Measurements from ENCODE around the gene PSPN. TPM values are rescaled to one million over a fixed set of nuclear protein-coding genes. Genes with fewer than 3 reads are reported as not detected.
"Not testable (repeated sequence)": the region's sequence is repeated elsewhere in the genome, so short reads cannot be mapped to it uniquely, and the experiment has no call there.

Gene PSPN
- total RNA-seq, 1 donor from 2014 or later: not detected

DNA sequence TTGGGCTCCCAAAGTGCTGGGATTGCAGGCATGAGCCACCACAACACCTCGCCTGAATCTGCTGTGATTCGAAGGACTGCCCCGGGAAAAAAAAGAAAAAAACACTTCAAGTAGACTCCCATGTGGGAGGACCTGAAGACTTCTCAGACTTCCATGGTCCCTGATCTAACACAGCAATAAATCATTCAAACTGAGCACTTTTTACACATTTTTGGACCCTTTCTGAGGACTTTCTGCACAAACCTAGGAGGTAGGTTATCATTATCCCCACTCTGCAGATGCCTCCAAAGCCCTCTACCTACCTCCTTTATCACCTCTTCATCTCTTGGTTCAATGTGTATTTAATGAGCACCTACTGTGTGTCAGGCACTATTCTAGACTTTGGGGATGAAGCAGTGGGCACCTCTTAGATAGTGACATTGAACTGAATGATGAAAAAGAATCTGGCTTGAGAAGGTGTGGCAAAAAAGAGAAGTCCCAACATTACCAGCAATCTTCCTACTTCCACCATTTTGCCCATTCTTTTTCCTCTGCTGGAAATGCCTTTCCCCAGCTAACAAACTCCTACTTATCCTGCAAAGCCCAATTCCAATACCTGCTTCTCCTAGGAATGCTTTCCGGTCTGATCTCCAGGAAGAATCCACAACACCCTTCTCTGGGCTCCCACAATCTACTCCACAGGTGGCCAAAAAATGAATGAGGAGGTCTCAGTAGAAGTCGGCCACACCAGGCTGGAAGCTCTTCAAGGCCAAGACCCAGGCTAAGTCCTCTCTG is 16.0 kb downstream of the PSPN start:
- Histone ChIP-seq H3K9me3 (no peaks in the 10 kb centered on the region), H3K27ac (no peak overlapping the region), H3K27me3 (no peaks in the 10 kb centered on the region), H3K36me3 (peaks cover 5 to 9% of the 10 kb centered on the region in 2 donors), H3K4me3 (no peak overlapping the region), H3K4me1 (peaks cover 4 to 7% of the 10 kb centered on the region in 2 donors)
- intact Hi-C loops (cut with DNase I): loop anchor here (10.0 kb wide), 1 partner anchor 145 kb away; no protein-coding TSS in a partner anchor
- no peak for TF ChIP-seq CTCF (IDR thresholded peaks at IDR 0.05)
- DNase-seq (ENCODE audit: low spot score in 2 of 2): no peak

DNA sequence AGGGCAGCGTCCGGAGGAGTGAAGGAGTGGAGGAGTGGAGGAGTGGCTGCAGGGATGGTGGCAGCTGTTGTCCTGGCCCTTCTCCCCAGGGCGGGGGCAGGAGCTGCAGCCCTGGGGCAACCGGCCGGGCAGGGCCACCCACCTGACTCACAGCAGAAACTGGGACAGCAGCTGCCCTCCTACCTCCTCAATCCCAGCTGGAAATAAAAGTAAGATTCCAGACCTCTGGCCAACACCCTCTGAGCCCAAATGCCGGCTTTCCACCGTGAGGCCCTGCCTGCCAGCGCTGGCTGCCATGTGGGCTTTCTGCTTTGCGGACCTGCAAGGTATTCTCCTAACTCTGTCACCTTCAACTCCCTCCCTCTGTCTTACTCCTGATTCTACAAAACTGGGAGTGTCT is 17.7 kb downstream of the PSPN start:
- no peak for TF ChIP-seq CTCF (IDR thresholded peaks at IDR 0.05)
- H3K27ac ChIP-seq: no peak overlapping the region
- no peak overlapping the region for H3K4me3 ChIP-seq
- no peak for DNase-seq (ENCODE audit: low spot score in 2 of 2)
- H3K4me1 ChIP-seq: peaks cover 4 to 7% of the 10 kb centered on the region in 2 donors
- no peaks in the 10 kb centered on the region for H3K27me3 ChIP-seq
- H3K9me3 ChIP-seq: no peaks in the 10 kb centered on the region
- intact Hi-C loops (cut with DNase I): loop anchor here (10.0 kb wide), 1 partner anchor 143 kb away; no protein-coding TSS in a partner anchor
- no peaks in the 10 kb centered on the region for H3K36me3 ChIP-seq

DNA sequence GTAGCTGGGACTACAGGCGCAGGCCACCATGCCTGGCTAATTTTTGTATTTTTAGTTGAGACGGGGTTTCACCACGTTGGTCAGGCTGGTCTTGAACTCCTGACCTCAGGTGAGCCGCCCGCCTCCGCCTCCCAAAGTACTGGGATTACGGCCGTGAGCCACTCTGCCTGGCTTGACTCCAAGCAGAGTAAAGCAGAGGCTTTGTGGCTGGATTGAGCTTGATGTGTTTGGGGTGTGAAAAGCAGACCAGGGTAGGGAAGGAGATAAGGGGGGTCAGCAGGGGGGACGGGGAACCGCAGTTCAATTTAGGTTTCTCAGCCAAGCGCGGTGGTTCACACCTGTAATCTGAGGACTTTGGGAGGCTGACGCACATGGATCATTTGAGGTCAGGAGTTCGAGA is 18.6 kb downstream of the PSPN start:
- DNase-seq (ENCODE audit: low spot score in 2 of 2): no peak
- TF ChIP-seq CTCF (IDR thresholded peaks at IDR 0.05): no peak
- H3K27me3 ChIP-seq: no peaks in the 10 kb centered on the region
- H3K27ac ChIP-seq: no peak overlapping the region
- H3K9me3 ChIP-seq: no peaks in the 10 kb centered on the region
- H3K4me3 ChIP-seq: no peak overlapping the region
- intact Hi-C loops (cut with DNase I): loop anchor here (10.0 kb wide), 1 partner anchor 142 kb away; no protein-coding TSS in a partner anchor
- H3K4me1 ChIP-seq: peaks cover 0 to under 1% of the 10 kb centered on the region in 2 donors
- no peaks in the 10 kb centered on the region for H3K36me3 ChIP-seq

DNA sequence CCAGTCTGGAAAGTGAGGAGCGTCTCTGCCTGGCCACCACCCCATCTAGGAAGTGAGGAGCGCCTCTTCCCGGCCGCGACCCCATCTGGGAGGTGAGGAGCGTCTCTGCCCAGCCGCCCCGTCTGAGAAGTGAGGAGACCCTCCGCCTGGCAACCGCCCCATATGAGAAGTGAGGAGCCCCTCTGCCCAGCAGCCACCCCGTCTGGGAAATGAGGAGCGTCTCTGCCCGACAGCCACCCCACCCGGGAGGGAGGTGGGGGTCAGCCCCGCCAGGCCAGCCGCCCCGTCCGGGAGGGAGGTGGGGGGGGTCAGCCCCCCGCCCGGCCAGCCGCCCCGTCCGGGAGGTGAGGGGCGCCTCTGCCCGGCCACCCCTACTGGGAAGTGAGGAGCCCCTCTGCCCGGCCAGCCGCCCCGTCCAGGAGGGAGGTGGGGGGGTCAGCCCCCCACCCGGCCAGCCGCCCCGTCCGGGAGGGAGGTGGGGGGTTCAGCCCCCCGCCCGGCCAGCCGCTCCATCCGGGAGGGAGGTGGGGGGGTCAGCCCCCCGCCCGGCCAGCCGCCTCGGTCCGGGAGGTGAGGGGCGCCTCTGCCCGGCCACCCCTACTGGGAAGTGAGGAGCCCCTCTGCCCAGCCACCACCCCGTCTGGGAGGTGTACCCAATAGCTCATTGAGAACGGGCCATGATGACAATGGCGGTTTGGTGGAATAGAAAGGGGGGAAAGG is 20.3 kb downstream of the PSPN start:
- not testable (repeated sequence) for H3K4me3 ChIP-seq; H3K27ac ChIP-seq; DNase-seq (ENCODE audit: low spot score in 2 of 2); H3K4me1 ChIP-seq; H3K27me3 ChIP-seq; H3K9me3 ChIP-seq; H3K36me3 ChIP-seq
- intact Hi-C loops (cut with DNase I): loop anchor here (10.0 kb wide), 1 partner anchor 141 kb away; no protein-coding TSS in a partner anchor

DNA sequence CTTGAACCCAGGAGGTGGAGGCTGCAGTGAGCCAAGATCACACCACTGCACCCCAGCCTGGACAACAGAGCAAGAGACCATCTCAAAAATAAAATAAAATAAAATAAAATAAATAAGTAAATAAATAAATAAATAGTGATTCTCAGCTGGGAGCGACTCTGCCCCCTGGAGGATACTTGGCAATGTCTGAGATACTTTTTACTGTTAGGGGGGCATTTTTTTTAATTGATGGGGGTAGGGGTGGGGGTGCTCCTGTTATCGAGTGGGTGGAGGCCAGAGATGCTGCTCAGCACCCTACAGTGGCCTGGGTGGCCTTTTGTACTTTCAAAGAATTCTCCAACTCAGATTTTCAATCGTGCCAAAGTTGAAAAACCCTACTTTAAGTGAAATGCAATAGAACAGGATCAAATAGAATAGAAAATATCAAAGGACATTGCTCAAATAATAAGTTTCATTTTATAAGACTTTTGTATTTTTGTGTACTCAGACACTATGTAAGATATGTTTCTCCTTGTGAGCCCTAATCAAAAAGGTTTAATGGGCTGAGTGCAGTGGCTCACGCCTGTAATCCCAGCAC is 21.5 kb downstream of the PSPN start:
- Histone ChIP-seq H3K9me3 (no peaks in the 10 kb centered on the region), H3K4me1 (no peaks in the 10 kb centered on the region), H3K27me3 (no peaks in the 10 kb centered on the region), H3K27ac (no peak overlapping the region), H3K36me3 (no peaks in the 10 kb centered on the region), H3K4me3 (no peak overlapping the region)
- intact Hi-C loops (cut with DNase I): loop anchor here (10.0 kb wide), 1 partner anchor 139 kb away; no protein-coding TSS in a partner anchor
- peak in 1 of 3 experiments; percentile 52 for TF ChIP-seq CTCF (IDR thresholded peaks at IDR 0.05)
- no peak for DNase-seq (ENCODE audit: low spot score in 2 of 2)
